NCI-H2107 treated with DMSO at 0.1 percent for 48 hours (cell line): ENCODE data around the gene SNX25.
"Not testable (repeated sequence)": the region's sequence is repeated elsewhere in the genome, so short reads cannot be mapped to it uniquely, and the experiment has no call there.

Experiments used
- DNase-seq: peaks from one replicate; lab custom pipeline; 2025; ENCODE audit not compliant: unreplicated experiment; lab: John Stamatoyannopoulos, UW

The SNX25 gene

GRCh38 chr4:185229021-185229818 is 19.8 kb downstream of the SNX25 start:
- no peak for DNase-seq

- no peak for DNase-seq
These were observed 23.0 kb downstream of the SNX25 start for GRCh38 chr4:185232370-185232769.

GRCh38 chr4:185235119-185235842 is 25.9 kb downstream of the SNX25 start:
- no peak for DNase-seq

- DNase-seq = no peak
These were observed 26.6 kb downstream of the SNX25 start for GRCh38 chr4:185235843-185236503.

GRCh38 chr4:185237175-185237574 is 27.8 kb downstream of the SNX25 start:
- DNase-seq = no peak

GRCh38 chr4:185238215-185238681 is 28.9 kb downstream of the SNX25 start:
- DNase-seq = no peak

GRCh38 chr4:185238750-185239149 is 29.4 kb downstream of the SNX25 start:
- DNase-seq = no peak

GRCh38 chr4:185240486-185240885 is 31.1 kb downstream of the SNX25 start:
- not testable (repeated sequence) for DNase-seq

- no peak for DNase-seq
These were observed 33.5 kb downstream of the SNX25 start for GRCh38 chr4:185242749-185243533.

- DNase-seq = no peak
These were observed 34.5 kb downstream of the SNX25 start for GRCh38 chr4:185243879-185244278.

- DNase-seq = no peak
These were observed 35.4 kb downstream of the SNX25 start for GRCh38 chr4:185244763-185245162.

GRCh38 chr4:185246453-185246852 is 37.1 kb downstream of the SNX25 start:
- DNase-seq = no peak

- no peak for DNase-seq
These were observed 37.8 kb downstream of the SNX25 start for GRCh38 chr4:185247151-185247550.

GRCh38 chr4:185248393-185249039 is 39.1 kb downstream of the SNX25 start:
- DNase-seq = no peak

GRCh38 chr4:185249105-185249504 is 39.7 kb downstream of the SNX25 start:
- no peak for DNase-seq

- DNase-seq = no peak
These were observed 45.0 kb downstream of the SNX25 start for GRCh38 chr4:185254434-185254833.

- DNase-seq = no peak
These were observed 46.5 kb downstream of the SNX25 start for GRCh38 chr4:185255868-185256267.

- DNase-seq = no peak
These were observed 47.0 kb downstream of the SNX25 start for GRCh38 chr4:185256446-185256845.

- no peak for DNase-seq
These were observed 47.7 kb downstream of the SNX25 start for GRCh38 chr4:185257086-185257485.

GRCh38 chr4:185257694-185258093 is 48.3 kb downstream of the SNX25 start:
- DNase-seq = no peak
